SK-N-SH (cell line): ENCODE measurements around the gene PRR36. TPM values are rescaled to one million over a fixed set of nuclear protein-coding genes. Genes with fewer than 3 reads are reported as not detected.

Experiments used
- CTCF ChIA-PET: fragments of 300-600, 350-600 bp; formaldehyde crosslinking; extraction: SDS; loops from one replicate; lab custom pipeline; 2021; lab: Yijun Ruan, JAX
- POLR2A ChIA-PET: fragments of 350-600 bp; sonication (Branson Sonifier 250); formaldehyde crosslinking; extraction: SDS; loops from one replicate; lab custom pipeline; 2020; ENCODE audit warnings: antibody characterized with exemption, inconsistent platforms; lab: Yijun Ruan, JAX
- DNase-seq: peaks from one replicate; pipeline ENCODE4 v3.0.0; 2012
- H2AFZ ChIP-seq: fragments of 200-600 bp; sonication (generic); 2 replicates; pipeline ENCODE4 v1.8.1; 2016; ENCODE audit warnings: antibody characterized with exemption, mild to moderate bottlenecking, low read depth
- H3F3A ChIP-seq: fragments of 200-600 bp; sonication (generic); replicated peaks from 2 replicates; pipeline ENCODE3; 2016; ENCODE audit warnings: antibody characterized with exemption, mild to moderate bottlenecking; ENCODE audit not compliant: insufficient read depth
- H3K27ac ChIP-seq, 2 experiments: fragments of 200-500 bp in 1 of 2; fragments of 200-600 bp in 1 of 2; sonication (Bioruptor generic) in 1 of 2; sonication (generic), shearing (Covaris generic) in 1 of 2; 2 replicates each; pipeline versions ENCODE4 v1.5.1 to v1.6.1; 2014 to 2016; ENCODE audit warnings: low read depth in 2 of 2, inconsistent platforms in 1 of 2, low read length in 1 of 2, mild to moderate bottlenecking in 1 of 2, mixed read lengths in 1 of 2
- H3K27me3 ChIP-seq: fragments of 200-600 bp; sonication (generic), shearing (Covaris generic); 2 replicates; pipeline ENCODE4 v1.6.1; 2016; ENCODE audit warnings: mixed run types; ENCODE audit not compliant: insufficient read depth
- H3K36me3 ChIP-seq, 2 experiments: fragments of 200-500 bp in 1 of 2; fragments of 200-600 bp in 1 of 2; sonication (Bioruptor generic) in 1 of 2; sonication (generic) in 1 of 2; replicated peaks in 1 of 2; 2 replicates each; pipeline versions ENCODE3 to v1.5.1; 2014 to 2016; ENCODE audit warnings: low read length in 1 of 2, mild to moderate bottlenecking in 1 of 2; ENCODE audit not compliant: insufficient read depth in 2 of 2, control insufficient read depth in 1 of 2
- H3K4me1 ChIP-seq, 2 experiments: fragments of 200-500 bp in 1 of 2; fragments of 200-600 bp in 1 of 2; sonication (Bioruptor generic) in 1 of 2; sonication (generic), shearing (Covaris generic) in 1 of 2; 2 replicates each; pipeline versions ENCODE4 v1.5.1 to v1.6.1; 2014 to 2016; ENCODE audit warnings: low read depth in 1 of 2, low read length in 1 of 2, mixed run types in 1 of 2; ENCODE audit not compliant: insufficient read depth in 2 of 2, control insufficient read depth in 1 of 2
- H3K4me2 ChIP-seq: fragments of 200-600 bp; sonication (generic), shearing (Covaris generic); 2 replicates; pipeline ENCODE4 v1.6.1; 2017; ENCODE audit warnings: mixed run types
- H3K4me3 ChIP-seq, 2 experiments: fragments of 200-500 bp in 1 of 2; fragments of 200-600 bp in 1 of 2; sonication (Bioruptor generic) in 1 of 2; sonication (generic), shearing (Covaris generic) in 1 of 2; 2 replicates each; pipeline versions ENCODE4 v1.5.1 to v1.8.1; 2014 to 2016; ENCODE audit warnings: low read depth in 2 of 2, inconsistent platforms in 1 of 2, low read length in 1 of 2, mild to moderate bottlenecking in 1 of 2, mixed read lengths in 1 of 2, moderate library complexity in 1 of 2
- H3K79me2 ChIP-seq: fragments of 200-600 bp; sonication (generic); 2 replicates; pipeline ENCODE4 v1.8.1; 2017; ENCODE audit warnings: mild to moderate bottlenecking; ENCODE audit not compliant: insufficient read depth
- H3K9ac ChIP-seq: fragments of 200-600 bp; sonication (generic); 2 replicates; pipeline ENCODE4 v1.6.1; 2017; ENCODE audit warnings: mixed run types
- H3K9me2 ChIP-seq: fragments of 200-600 bp; sonication (generic); 2 replicates; pipeline ENCODE4 v1.6.1; 2017; ENCODE audit warnings: mixed run types
- H3K9me3 ChIP-seq: fragments of 200-600 bp; sonication (generic); 2 replicates; pipeline ENCODE4 v1.6.1; 2017; ENCODE audit warnings: mixed run types, mild to moderate bottlenecking, moderate library complexity
- H4K20me1 ChIP-seq: fragments of 200-600 bp; sonication (generic); 2 replicates; pipeline ENCODE4 v1.6.1; 2017; ENCODE audit warnings: mild to moderate bottlenecking, mixed run types; ENCODE audit not compliant: insufficient read depth
- EP300 ChIP-seq, 2 experiments: IDR thresholded peaks; 2 replicates each; pipeline versions ENCODE4 v1.4.0 to v1.6.1; 2012; ENCODE audit warnings: borderline replicate concordance in 1 of 2, low read depth in 1 of 2, low read length in 1 of 2
- FOXJ3 ChIP-seq: sonication (generic); formaldehyde crosslinking; IDR thresholded peaks from 2 replicates; pipeline ENCODE4 v1.5.1; 2020; ENCODE audit warnings: mild to moderate bottlenecking, missing genetic modification reagents
- MEF2A ChIP-seq: IDR thresholded peaks from 2 replicates; pipeline ENCODE4 v1.4.0; 2012; ENCODE audit warnings: low read depth, borderline replicate concordance
- NFIC ChIP-seq: IDR thresholded peaks from 2 replicates; pipeline ENCODE4 v1.4.0; 2012; ENCODE audit warnings: borderline replicate concordance
- POLR2AphosphoS5 ChIP-seq: IDR thresholded peaks from 2 replicates; pipeline ENCODE4 v1.6.1; 2012; ENCODE audit warnings: low read depth, low read length
- RAD21 ChIP-seq: IDR thresholded peaks from 2 replicates; pipeline ENCODE4 v1.6.1; 2012; ENCODE audit warnings: mild to moderate bottlenecking, low read length
- RCOR1 ChIP-seq: fragments of 150-350 bp; IDR thresholded peaks from 2 replicates; pipeline ENCODE4 v1.6.1; 2017; ENCODE audit warnings: antibody characterized with exemption, low read length
- SIN3A ChIP-seq: IDR thresholded peaks from 2 replicates; pipeline ENCODE4 v1.6.1; 2012; ENCODE audit warnings: low read depth, mild to moderate bottlenecking, low read length, moderate library complexity, borderline replicate concordance
- SMC3 ChIP-seq: IDR thresholded peaks from 2 replicates; pipeline ENCODE4 v1.6.1; 2012; ENCODE audit warnings: low read depth, low read length, improper control_type of control experiment
- TAF1 ChIP-seq: IDR thresholded peaks from 2 replicates; pipeline ENCODE4 v1.6.1; 2012; ENCODE audit warnings: low read depth, mild to moderate bottlenecking, low read length, moderate library complexity, borderline replicate concordance
- TCF12 ChIP-seq: IDR thresholded peaks from 2 replicates; pipeline ENCODE4 v1.4.0; 2012
- TEAD4 ChIP-seq: IDR thresholded peaks from 2 replicates; pipeline ENCODE4 v1.4.0; 2012; ENCODE audit warnings: mild to moderate bottlenecking, borderline replicate concordance; ENCODE audit not compliant: insufficient read depth
- WGBS: methylation state at CpG from one replicate; pipeline ENCODE4 v1.1.6; 2017; ENCODE audit warnings: low lambda C conversion rate; 5-methylcytosine and 5-hydroxymethylcytosine counted together
- polyA plus RNA-seq, 3 experiments: library from polyadenylated mRNA; depleted of rRNA; stranded (reverse); fragments of >200 nt; gene quantifications; 2 replicates each; pipeline ENCODE4 v1.2.3, GENCODE V29; 2012
- TF ChIP-seq, protein P1 (sequence below): IDR thresholded peaks from 2 replicates; pipeline ENCODE4 v1.4.0; 2012; ENCODE audit warnings: low read depth, borderline replicate concordance
- TF ChIP-seq, protein P2 (sequence below): IDR thresholded peaks from 2 replicates; pipeline ENCODE4 v1.4.0; 2012; ENCODE audit warnings: low read depth
- TF ChIP-seq, protein P3 (sequence below): fragments of 200-600 bp; sonication (generic); IDR thresholded peaks from 2 replicates; pipeline ENCODE4 v1.6.1; 2017; ENCODE audit warnings: antibody characterized with exemption, mild to moderate bottlenecking, moderate library complexity
- TF ChIP-seq, protein P4 (sequence below): IDR thresholded peaks from 2 replicates; pipeline ENCODE4 v1.4.0; 2012; ENCODE audit warnings: low read depth, borderline replicate concordance

The PRR36 gene
- polyA plus RNA-seq, 1 of the 3 experiments (the other 2 are of a cell fraction), result 0.18 TPM

DNA sequence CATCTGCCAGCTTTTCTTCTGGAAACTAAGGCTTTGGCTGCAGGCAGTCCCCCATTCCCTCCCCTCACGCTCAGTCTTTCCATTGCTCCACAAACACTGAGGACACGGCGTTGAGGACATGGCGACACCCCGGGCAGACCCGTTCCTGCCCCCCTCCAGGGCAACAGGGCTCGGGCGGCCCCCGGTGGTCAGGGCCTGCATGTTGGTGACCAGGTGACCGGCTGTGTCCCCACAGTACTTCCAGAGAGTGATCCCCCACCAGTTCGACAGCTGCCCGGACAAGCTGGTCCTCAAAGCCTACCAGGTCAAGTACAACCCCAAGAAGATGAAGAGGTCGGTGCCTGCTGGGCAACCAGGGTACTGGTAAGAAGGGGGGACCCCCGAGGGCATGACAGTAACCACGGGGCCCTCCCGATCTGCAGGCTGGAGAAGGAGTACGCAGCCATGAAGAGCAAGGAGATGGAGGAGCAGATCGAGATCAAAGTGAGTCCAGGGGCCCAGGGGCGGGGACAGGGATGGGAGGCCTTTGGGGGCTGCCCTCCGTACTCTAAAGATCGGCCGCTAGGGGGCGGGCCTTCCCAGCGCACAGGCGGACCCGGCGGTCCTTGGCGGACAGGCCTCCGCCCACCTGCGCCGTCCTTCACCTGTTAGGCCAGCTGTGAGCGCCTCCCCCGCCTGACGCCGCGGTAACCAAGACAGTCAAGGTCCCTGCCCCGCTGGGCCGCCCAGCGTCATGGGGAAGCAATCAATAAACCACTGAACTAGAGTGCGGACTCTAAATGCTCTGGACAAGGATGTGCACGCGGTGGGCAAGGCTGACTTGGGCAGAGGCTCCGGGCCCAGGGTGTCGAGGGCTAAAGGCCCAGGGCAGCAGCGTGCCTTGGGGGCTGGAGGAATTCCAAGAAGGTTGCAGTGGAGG lies 21.1 kb downstream of the PRR36 start (continued):
- TF ChIP-seq, protein P1, sequence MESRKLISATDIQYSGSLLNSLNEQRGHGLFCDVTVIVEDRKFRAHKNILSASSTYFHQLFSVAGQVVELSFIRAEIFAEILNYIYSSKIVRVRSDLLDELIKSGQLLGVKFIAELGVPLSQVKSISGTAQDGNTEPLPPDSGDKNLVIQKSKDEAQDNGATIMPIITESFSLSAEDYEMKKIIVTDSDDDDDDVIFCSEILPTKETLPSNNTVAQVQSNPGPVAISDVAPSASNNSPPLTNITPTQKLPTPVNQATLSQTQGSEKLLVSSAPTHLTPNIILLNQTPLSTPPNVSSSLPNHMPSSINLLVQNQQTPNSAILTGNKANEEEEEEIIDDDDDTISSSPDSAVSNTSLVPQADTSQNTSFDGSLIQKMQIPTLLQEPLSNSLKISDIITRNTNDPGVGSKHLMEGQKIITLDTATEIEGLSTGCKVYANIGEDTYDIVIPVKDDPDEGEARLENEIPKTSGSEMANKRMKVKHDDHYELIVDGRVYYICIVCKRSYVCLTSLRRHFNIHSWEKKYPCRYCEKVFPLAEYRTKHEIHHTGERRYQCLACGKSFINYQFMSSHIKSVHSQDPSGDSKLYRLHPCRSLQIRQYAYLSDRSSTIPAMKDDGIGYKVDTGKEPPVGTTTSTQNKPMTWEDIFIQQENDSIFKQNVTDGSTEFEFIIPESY, result no peak
- TF ChIP-seq FOXJ3 (CRISPR knock-in tag) (no peak), SMC3 (peak; percentile 55), MEF2A (no peak), RAD21 (peak; percentile 77), POLR2AphosphoS5 (no peak)

DNA sequence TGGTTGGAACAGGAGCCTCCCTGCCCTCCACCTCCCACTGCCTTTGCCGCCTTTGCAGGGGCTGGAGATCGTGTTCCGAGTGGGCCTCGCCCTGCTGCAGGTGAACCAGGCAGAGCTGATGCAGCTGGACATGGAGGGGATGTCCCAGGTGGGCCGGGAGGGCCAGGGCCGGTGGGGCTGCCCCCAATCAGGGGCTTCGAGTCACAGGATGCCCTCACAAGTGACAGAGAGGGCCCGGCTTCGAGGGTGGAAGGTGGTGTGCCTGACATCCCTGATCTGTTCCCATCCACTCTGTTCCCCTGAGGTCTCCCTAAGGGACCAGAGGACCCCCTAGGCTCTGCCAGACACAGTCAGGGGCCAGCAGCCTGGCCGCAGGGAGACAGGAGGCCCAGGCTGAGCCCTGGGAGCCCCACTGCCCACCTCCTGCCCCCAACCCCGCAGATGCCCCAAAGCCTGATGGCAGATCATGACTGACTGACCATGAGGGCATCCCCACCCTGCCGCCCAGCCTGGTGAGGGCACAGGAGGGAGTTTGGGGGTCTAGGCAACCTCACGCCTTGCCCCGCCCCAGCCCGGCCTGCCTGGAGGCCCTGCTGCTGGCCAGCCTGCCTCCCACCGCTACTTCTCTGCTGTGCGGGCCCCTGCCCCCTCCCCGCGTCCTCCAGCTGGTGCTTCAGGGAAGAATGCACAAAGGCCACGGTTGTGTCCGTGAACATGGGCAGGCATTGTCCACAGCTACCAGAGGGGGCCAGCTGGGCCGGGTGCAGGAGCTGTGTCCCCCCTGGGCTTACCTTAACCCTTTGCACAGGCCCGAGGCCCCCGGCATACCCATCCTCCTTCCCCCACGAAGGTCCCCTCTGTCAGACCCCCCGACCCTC lies 22.3 kb downstream of the PRR36 start:
- 70% methylated on average over 8 of the region's 26 CpGs for WGBS
- H3K9ac ChIP-seq, result no peak overlapping the region
- POLR2A ChIA-PET, result no interaction called here
- H3K4me2 ChIP-seq, result no peak overlapping the region
- H3K9me3 ChIP-seq, result no peaks in the 10 kb centered on the region
- no peaks in the 10 kb centered on the region for H4K20me1 ChIP-seq
- no peak overlapping the region for H2AFZ ChIP-seq
- CTCF ChIA-PET, result interaction anchor here (0.7 to 3.2 kb wide), 22 partner anchors 11 to 404 kb away, joined by 3 to 41 read pairs (median 5); partner anchors contain the start of genes CTXN1, MAP2K7, SNAPC2 and TGFBR3L
- H3K27me3 ChIP-seq, result no peaks in the 10 kb centered on the region
- H3K27ac ChIP-seq, result no peak overlapping the region
- H3K79me2 ChIP-seq, result no peaks in the 10 kb centered on the region
- no peak overlapping the region for H3K4me3 ChIP-seq
- no peaks in the 10 kb centered on the region for H3K9me2 ChIP-seq
- DNase-seq, result no peak
- TF ChIP-seq TEAD4 (no peak), SMC3 (no peak), NFIC (no peak), TCF12 (no peak), RCOR1 (no peak), TAF1 (no peak), EP300 (IDR thresholded peaks at IDR 0.05; ENCODE audit: borderline replicate concordance in 1 of 2, low read depth in 1 of 2, low read length in 1 of 2) (no peak), SIN3A (no peak)
- TF ChIP-seq, protein P2, sequence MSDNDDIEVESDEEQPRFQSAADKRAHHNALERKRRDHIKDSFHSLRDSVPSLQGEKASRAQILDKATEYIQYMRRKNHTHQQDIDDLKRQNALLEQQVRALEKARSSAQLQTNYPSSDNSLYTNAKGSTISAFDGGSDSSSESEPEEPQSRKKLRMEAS, result no peak
- TF ChIP-seq, protein P3, sequence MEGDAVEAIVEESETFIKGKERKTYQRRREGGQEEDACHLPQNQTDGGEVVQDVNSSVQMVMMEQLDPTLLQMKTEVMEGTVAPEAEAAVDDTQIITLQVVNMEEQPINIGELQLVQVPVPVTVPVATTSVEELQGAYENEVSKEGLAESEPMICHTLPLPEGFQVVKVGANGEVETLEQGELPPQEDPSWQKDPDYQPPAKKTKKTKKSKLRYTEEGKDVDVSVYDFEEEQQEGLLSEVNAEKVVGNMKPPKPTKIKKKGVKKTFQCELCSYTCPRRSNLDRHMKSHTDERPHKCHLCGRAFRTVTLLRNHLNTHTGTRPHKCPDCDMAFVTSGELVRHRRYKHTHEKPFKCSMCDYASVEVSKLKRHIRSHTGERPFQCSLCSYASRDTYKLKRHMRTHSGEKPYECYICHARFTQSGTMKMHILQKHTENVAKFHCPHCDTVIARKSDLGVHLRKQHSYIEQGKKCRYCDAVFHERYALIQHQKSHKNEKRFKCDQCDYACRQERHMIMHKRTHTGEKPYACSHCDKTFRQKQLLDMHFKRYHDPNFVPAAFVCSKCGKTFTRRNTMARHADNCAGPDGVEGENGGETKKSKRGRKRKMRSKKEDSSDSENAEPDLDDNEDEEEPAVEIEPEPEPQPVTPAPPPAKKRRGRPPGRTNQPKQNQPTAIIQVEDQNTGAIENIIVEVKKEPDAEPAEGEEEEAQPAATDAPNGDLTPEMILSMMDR, result no peak
- TF ChIP-seq, protein P4, sequence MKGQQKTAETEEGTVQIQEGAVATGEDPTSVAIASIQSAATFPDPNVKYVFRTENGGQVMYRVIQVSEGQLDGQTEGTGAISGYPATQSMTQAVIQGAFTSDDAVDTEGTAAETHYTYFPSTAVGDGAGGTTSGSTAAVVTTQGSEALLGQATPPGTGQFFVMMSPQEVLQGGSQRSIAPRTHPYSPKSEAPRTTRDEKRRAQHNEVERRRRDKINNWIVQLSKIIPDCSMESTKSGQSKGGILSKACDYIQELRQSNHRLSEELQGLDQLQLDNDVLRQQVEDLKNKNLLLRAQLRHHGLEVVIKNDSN, result no peak
- peaks cover 0 to 14% of the 10 kb centered on the region in 2 experiments; a peak in 1 of 4 replicates for H3K4me1 ChIP-seq
- no peaks in the 10 kb centered on the region for H3K36me3 ChIP-seq
- no peaks in the 10 kb centered on the region for H3F3A ChIP-seq
